Endothelial cell of hepatic sinusoid (primary cell): ENCODE data around the gene TNS3.
"Not testable (repeated sequence)": the region's sequence is repeated elsewhere in the genome, so short reads cannot be mapped to it uniquely, and the experiment has no call there.

ENCODE experiments used
- in situ Hi-C: cut with HindIII; loops from 2 replicates; pipeline ENCODE4 v1.10.0; 2017; ENCODE audit warnings: low sequenced_read_pairs

The TNS3 gene

GRCh38 chr7:47581804-47582763, at the start of gene TNS3:
Gene TNS3 (minus strand): TSS chr7:47582111. CDS start chr7:47439636, 142,475 bp downstream.
- in situ Hi-C loops = no loop called here

GRCh38 chr7:47631711-47632110, 49.8 kb upstream of the TNS3 start:
- in situ Hi-C loops = loop anchor here (10.0 kb wide), 1 partner anchor 97 kb away; no protein-coding TSS in a partner anchor

- in situ Hi-C loops = no loop called here
Measured at GRCh38 chr7:47627580-47628283, 45.8 kb upstream of the TNS3 start.

GRCh38 chr7:47625861-47626715, 44.2 kb upstream of the TNS3 start:
- in situ Hi-C loops = no loop called here

- in situ Hi-C loops = no loop called here
Measured at GRCh38 chr7:47624689-47625088, 42.8 kb upstream of the TNS3 start.

- in situ Hi-C loops = no loop called here
Measured at GRCh38 chr7:47622946-47623640, 41.2 kb upstream of the TNS3 start.

GRCh38 chr7:47622586-47622945, 40.7 kb upstream of the TNS3 start:
- in situ Hi-C loops = no loop called here

GRCh38 chr7:47621979-47622561, 40.2 kb upstream of the TNS3 start:
- in situ Hi-C loops = no loop called here

GRCh38 chr7:47621347-47621746, 39.4 kb upstream of the TNS3 start:
- in situ Hi-C loops = no loop called here

GRCh38 chr7:47619806-47620205, 37.9 kb upstream of the TNS3 start:
- in situ Hi-C loops = no loop called here

GRCh38 chr7:47617131-47617530, 35.2 kb upstream of the TNS3 start:
- in situ Hi-C loops = no loop called here

GRCh38 chr7:47614450-47614849, 32.5 kb upstream of the TNS3 start:
- in situ Hi-C loops = loop anchor here (5.0 kb wide), 1 partner anchor 57 kb away; no protein-coding TSS in a partner anchor

- in situ Hi-C loops = loop anchor here (5.0 kb wide), 1 partner anchor 54 kb away; no protein-coding TSS in a partner anchor
Measured at GRCh38 chr7:47611045-47611511, 29.2 kb upstream of the TNS3 start.

GRCh38 chr7:47610506-47611044, 28.7 kb upstream of the TNS3 start:
- in situ Hi-C loops = loop anchor here (5.0 kb wide), 1 partner anchor 53 kb away; no protein-coding TSS in a partner anchor

GRCh38 chr7:47609803-47610452, 28.0 kb upstream of the TNS3 start:
- in situ Hi-C loops = loop anchor here (5.0 kb wide), 1 partner anchor 53 kb away; no protein-coding TSS in a partner anchor

- in situ Hi-C loops = not testable (repeated sequence)
Measured at GRCh38 chr7:47606593-47607046, 24.7 kb upstream of the TNS3 start.

GRCh38 chr7:47605816-47606575, 24.1 kb upstream of the TNS3 start:
- in situ Hi-C loops = no loop called here

GRCh38 chr7:47604496-47604890, 22.6 kb upstream of the TNS3 start:
- in situ Hi-C loops = no loop called here
